Ramos (cell line): Measurements from ENCODE around the gene HRH3.

Experiments
- in situ Hi-C: fragments of 300-500 bp; cut with MboI; formaldehyde crosslinking; loops from one replicate; pipeline ENCODE4 v1.14.3; 2022; ENCODE audit warnings: low sequenced_read_pairs; ENCODE audit not compliant: unreplicated experiment

HRH3 gene

GRCh38 chr20:62217913-62218773, 1.9 kb downstream of the HRH3 start:
- in situ Hi-C loops: no loop called here

GRCh38 chr20:62216636-62217566, 3.2 kb downstream of the HRH3 start:
- in situ Hi-C loops: no loop called here

- in situ Hi-C loops: no loop called here
Observed at GRCh38 chr20:62215991-62216635, 4.0 kb downstream of the HRH3 start.

GRCh38 chr20:62215020-62215990, 4.8 kb downstream of the HRH3 start:
- in situ Hi-C loops: no loop called here

- in situ Hi-C loops: no loop called here
Observed at GRCh38 chr20:62214067-62214466, 6.0 kb downstream of the HRH3 start.

- in situ Hi-C loops: no loop called here
Observed at GRCh38 chr20:62212299-62212698, 7.8 kb downstream of the HRH3 start.

GRCh38 chr20:62211769-62212288, 8.2 kb downstream of the HRH3 start:
- in situ Hi-C loops: no loop called here

GRCh38 chr20:62211216-62211615, 8.9 kb downstream of the HRH3 start:
- in situ Hi-C loops: no loop called here

GRCh38 chr20:62210496-62210855, 9.6 kb downstream of the HRH3 start:
- in situ Hi-C loops: no loop called here

- in situ Hi-C loops: no loop called here
Observed at GRCh38 chr20:62209850-62210495, 10.1 kb downstream of the HRH3 start.

- in situ Hi-C loops: no loop called here
Observed at GRCh38 chr20:62208795-62209755, 11.0 kb downstream of the HRH3 start.

- in situ Hi-C loops: no loop called here
Observed at GRCh38 chr20:62208061-62208794, 11.8 kb downstream of the HRH3 start.

GRCh38 chr20:62206388-62206775, 13.7 kb downstream of the HRH3 start:
- in situ Hi-C loops: no loop called here

GRCh38 chr20:62205618-62206387, 14.3 kb downstream of the HRH3 start:
- in situ Hi-C loops: no loop called here

- in situ Hi-C loops: no loop called here
Observed at GRCh38 chr20:62203378-62204030, 16.6 kb downstream of the HRH3 start.
